A549 (cell line): Measurements from ENCODE around the gene CECR2.

Experiments
- BHLHE40 ChIP-seq: IDR thresholded peaks from 2 replicates; pipeline ENCODE4 v1.6.1; 2012; ENCODE audit warnings: low read depth, low read length, inconsistent platforms
- CTCF ChIP-seq: fragments of >200 bp; sonication (Bioruptor Twin); formaldehyde crosslinking; IDR thresholded peaks from 3 replicates; pipeline ENCODE4 v1.5.1; 2016
- EP300 ChIP-seq, 2 experiments: fragments of >200 bp; sonication (Bioruptor Twin); formaldehyde crosslinking; IDR thresholded peaks; 2 replicates in 1 of 2; 3 replicates in 1 of 2; pipeline ENCODE4 v1.6.1; 2016 to 2017
- FOSL2 ChIP-seq, 2 experiments: fragments of 450-650 bp in 1 of 2; fragments of >200 bp in 1 of 2; sonication (Bioruptor Twin) in 1 of 2; formaldehyde crosslinking; IDR thresholded peaks; 2 replicates each; pipeline versions ENCODE4 v1.5.0 to v1.6.1; 2016 to 2020; ENCODE audit warnings: mild to moderate bottlenecking in 1 of 2, moderate library complexity in 1 of 2
- MAZ ChIP-seq: fragments of 150-350 bp; IDR thresholded peaks from 2 replicates; pipeline ENCODE4 v1.6.1; 2014; ENCODE audit warnings: antibody characterized with exemption, low read depth, low read length, borderline replicate concordance
- NR3C1 ChIP-seq: fragments of >200 bp; sonication (Bioruptor Twin); formaldehyde crosslinking; IDR thresholded peaks from 3 replicates; pipeline ENCODE4 v1.6.1; 2017
- POLR2A ChIP-seq: IDR thresholded peaks from 2 replicates; pipeline ENCODE4 v1.6.1; 2012; ENCODE audit warnings: mild to moderate bottlenecking, low read length
- ZSCAN20 ChIP-seq: fragments of 250-450 bp; sonication (Bioruptor Pico); IDR thresholded peaks from 2 replicates; pipeline ENCODE4 v1.8.0; 2022; ENCODE audit warnings: mild to moderate bottlenecking, moderate library complexity
- TF ChIP-seq, protein P1 (sequence below): IDR thresholded peaks from 2 replicates; pipeline ENCODE4 v1.6.1; 2012
- TF ChIP-seq, protein P2 (sequence below): fragments of 200-600 bp; sonication (generic); IDR thresholded peaks from 2 replicates; pipeline ENCODE4 v1.6.1; 2016; ENCODE audit warnings: antibody characterized with exemption, mild to moderate bottlenecking, moderate library complexity

DNA sequence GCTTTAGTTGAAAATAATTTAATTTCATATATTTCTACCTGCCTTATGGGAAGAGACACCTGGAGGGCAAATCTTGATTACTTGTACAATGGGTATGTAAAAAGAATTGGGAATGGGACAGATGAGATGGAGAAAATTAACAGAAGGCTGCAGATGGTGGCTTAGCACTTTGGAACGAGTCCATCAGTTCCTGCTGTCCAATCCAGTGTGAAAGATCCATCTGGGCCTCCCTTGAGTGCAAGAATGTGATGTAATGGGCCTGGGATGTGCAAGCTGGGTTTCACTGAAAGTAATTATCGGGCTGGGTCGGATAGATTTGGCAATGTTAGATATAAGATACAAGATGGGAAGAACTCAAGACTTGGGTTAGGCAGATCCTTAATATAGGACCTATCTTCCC, 42.0 kb downstream of the CECR2 start:
- TF ChIP-seq BHLHE40 (no peak), CTCF (no peak), ZSCAN20 (no peak), NR3C1 (no peak), EP300 (IDR thresholded peaks at IDR 0.05) (no peak), MAZ (no peak), POLR2A (no peak), FOSL2 (IDR thresholded peaks at IDR 0.05) (no peak), FOSL2 (CRISPR knock-in tag; IDR thresholded peaks at IDR 0.05) (no peak)
- TF ChIP-seq, protein P1, sequence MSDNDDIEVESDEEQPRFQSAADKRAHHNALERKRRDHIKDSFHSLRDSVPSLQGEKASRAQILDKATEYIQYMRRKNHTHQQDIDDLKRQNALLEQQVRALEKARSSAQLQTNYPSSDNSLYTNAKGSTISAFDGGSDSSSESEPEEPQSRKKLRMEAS, result no peak
- TF ChIP-seq, protein P2, sequence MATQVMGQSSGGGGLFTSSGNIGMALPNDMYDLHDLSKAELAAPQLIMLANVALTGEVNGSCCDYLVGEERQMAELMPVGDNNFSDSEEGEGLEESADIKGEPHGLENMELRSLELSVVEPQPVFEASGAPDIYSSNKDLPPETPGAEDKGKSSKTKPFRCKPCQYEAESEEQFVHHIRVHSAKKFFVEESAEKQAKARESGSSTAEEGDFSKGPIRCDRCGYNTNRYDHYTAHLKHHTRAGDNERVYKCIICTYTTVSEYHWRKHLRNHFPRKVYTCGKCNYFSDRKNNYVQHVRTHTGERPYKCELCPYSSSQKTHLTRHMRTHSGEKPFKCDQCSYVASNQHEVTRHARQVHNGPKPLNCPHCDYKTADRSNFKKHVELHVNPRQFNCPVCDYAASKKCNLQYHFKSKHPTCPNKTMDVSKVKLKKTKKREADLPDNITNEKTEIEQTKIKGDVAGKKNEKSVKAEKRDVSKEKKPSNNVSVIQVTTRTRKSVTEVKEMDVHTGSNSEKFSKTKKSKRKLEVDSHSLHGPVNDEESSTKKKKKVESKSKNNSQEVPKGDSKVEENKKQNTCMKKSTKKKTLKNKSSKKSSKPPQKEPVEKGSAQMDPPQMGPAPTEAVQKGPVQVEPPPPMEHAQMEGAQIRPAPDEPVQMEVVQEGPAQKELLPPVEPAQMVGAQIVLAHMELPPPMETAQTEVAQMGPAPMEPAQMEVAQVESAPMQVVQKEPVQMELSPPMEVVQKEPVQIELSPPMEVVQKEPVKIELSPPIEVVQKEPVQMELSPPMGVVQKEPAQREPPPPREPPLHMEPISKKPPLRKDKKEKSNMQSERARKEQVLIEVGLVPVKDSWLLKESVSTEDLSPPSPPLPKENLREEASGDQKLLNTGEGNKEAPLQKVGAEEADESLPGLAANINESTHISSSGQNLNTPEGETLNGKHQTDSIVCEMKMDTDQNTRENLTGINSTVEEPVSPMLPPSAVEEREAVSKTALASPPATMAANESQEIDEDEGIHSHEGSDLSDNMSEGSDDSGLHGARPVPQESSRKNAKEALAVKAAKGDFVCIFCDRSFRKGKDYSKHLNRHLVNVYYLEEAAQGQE, result no peak
